C4-2B (cell line): Measurements from ENCODE around the gene ZNF496.
"Not testable (repeated sequence)": the region's sequence is repeated elsewhere in the genome, so short reads cannot be mapped to it uniquely, and the experiment has no call there.

Experiments
- ZFX ChIP-seq: fragments of 450-650 bp; IDR thresholded peaks from 2 replicates; pipeline ENCODE4 v1.6.1; 2017
- TF ChIP-seq, protein P1 (sequence below): fragments of 450-650 bp; conservative IDR thresholded peaks from 2 replicates; pipeline ENCODE4 v1.5.1; 2017; ENCODE audit warnings: mild to moderate bottlenecking

DNA sequence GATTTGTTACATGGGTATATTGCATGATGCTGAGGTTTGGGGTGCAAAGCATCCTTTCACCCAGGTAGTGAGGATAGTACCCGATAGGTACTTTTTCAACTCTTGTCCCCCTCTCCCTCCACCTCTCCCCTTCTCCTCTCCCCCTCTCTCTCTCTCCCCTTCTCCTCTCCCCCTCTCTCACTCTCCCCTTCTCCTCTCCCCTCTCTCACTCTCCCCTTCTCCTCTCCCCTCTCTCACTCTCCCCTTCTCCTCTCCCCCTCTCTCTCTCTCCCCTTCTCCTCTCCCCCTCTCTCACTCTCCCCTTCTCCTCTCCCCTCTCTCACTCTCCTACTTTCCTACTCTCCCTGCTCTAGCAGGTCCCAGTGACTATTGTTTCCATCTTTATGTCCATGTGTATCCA lies 31.3 kb upstream of the ZNF496 start:
- TF ChIP-seq, protein P1, sequence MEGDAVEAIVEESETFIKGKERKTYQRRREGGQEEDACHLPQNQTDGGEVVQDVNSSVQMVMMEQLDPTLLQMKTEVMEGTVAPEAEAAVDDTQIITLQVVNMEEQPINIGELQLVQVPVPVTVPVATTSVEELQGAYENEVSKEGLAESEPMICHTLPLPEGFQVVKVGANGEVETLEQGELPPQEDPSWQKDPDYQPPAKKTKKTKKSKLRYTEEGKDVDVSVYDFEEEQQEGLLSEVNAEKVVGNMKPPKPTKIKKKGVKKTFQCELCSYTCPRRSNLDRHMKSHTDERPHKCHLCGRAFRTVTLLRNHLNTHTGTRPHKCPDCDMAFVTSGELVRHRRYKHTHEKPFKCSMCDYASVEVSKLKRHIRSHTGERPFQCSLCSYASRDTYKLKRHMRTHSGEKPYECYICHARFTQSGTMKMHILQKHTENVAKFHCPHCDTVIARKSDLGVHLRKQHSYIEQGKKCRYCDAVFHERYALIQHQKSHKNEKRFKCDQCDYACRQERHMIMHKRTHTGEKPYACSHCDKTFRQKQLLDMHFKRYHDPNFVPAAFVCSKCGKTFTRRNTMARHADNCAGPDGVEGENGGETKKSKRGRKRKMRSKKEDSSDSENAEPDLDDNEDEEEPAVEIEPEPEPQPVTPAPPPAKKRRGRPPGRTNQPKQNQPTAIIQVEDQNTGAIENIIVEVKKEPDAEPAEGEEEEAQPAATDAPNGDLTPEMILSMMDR = not testable (repeated sequence)
- TF ChIP-seq ZFX = not testable (repeated sequence)
